PC-9 (cell line): Measurements from ENCODE around the gene SLC9B1. TPM values are rescaled to one million over a fixed set of nuclear protein-coding genes. Genes with fewer than 3 reads are reported as not detected.
"Not testable (repeated sequence)": the region's sequence is repeated elsewhere in the genome, so short reads cannot be mapped to it uniquely, and the experiment has no call there.

Experiments used
- BruUV-seq: library from RNA; stranded (reverse); fragments of 400-500 nt; replicated peaks from 2 replicates; lab custom pipeline; 2021; lab: Mats Ljungman, UMichigan
- CTCF ChIA-PET: fragments of 300-600 bp; sonication (Branson Sonifier 250); formaldehyde crosslinking; loops from one replicate; lab custom pipeline; 2022; ENCODE audit warnings: antibody characterized with exemption; lab: Charles Lee
- POLR2A ChIA-PET: fragments of 300-600 bp; sonication (Branson Sonifier 250); formaldehyde crosslinking; loops from one replicate; lab custom pipeline; 2022; ENCODE audit warnings: antibody characterized with exemption; ENCODE audit not compliant: unreplicated experiment; lab: Charles Lee
- DNase-seq, 2 experiments: peaks; one replicate each; pipeline versions ENCODE4 v3.0.0 to v3.0.0-alpha.2; 2015 to 2022; ENCODE audit warnings: mixed read lengths in 1 of 2
- H2AFZ ChIP-seq: fragments of 200-600 bp; sonication (generic); 2 replicates; pipeline ENCODE4 v1.8.1; 2017; ENCODE audit warnings: antibody characterized with exemption
- H3F3A ChIP-seq: fragments of 200-600 bp; sonication (generic); 2 replicates; pipeline ENCODE4 v1.8.1; 2017; ENCODE audit warnings: antibody characterized with exemption, mild to moderate bottlenecking, low read depth; ENCODE audit not compliant: insufficient read depth
- H3K27ac ChIP-seq: fragments of 200-600 bp; sonication (generic); 2 replicates; pipeline ENCODE4 v1.6.1; 2016; ENCODE audit warnings: mixed run types
- H3K27me3 ChIP-seq: fragments of 200-600 bp; sonication (generic); 2 replicates; pipeline ENCODE4 v1.6.1; 2016; ENCODE audit warnings: low read depth, mixed run types; ENCODE audit not compliant: insufficient read depth
- H3K36me3 ChIP-seq: fragments of 200-600 bp; sonication (generic); 2 replicates; pipeline ENCODE4 v1.6.1; 2016; ENCODE audit warnings: low read depth, mixed run types
- H3K4me1 ChIP-seq: fragments of 200-600 bp; sonication (generic); replicated peaks from 2 replicates; pipeline ENCODE4 v1.6.1; 2016; ENCODE audit warnings: mixed run types; ENCODE audit not compliant: insufficient read depth
- H3K4me2 ChIP-seq: fragments of 200-600 bp; sonication (generic); 2 replicates; pipeline ENCODE4 v1.6.1; 2017; ENCODE audit warnings: mixed run types
- H3K4me3 ChIP-seq: fragments of 200-600 bp; sonication (generic); 2 replicates; pipeline ENCODE4 v1.6.1; 2016; ENCODE audit warnings: mixed run types
- H3K79me2 ChIP-seq: fragments of 200-600 bp; sonication (generic); 2 replicates; pipeline ENCODE4 v1.6.1; 2017; ENCODE audit warnings: low read depth, mixed run types
- H3K9me2 ChIP-seq: fragments of 200-600 bp; sonication (generic); 2 replicates; pipeline ENCODE4 v1.8.1; 2017; ENCODE audit warnings: mild to moderate bottlenecking; ENCODE audit not compliant: insufficient read depth
- H3K9me3 ChIP-seq: fragments of 200-600 bp; sonication (generic); 2 replicates; pipeline ENCODE4 v1.8.1; 2016; ENCODE audit warnings: low read depth; ENCODE audit not compliant: insufficient read depth
- H4K20me1 ChIP-seq: fragments of 200-600 bp; sonication (generic); 2 replicates; pipeline ENCODE4 v1.8.1; 2017; ENCODE audit not compliant: insufficient read depth
- CTCF ChIP-seq: fragments of 200-600 bp; sonication (generic); conservative IDR thresholded peaks from 2 replicates; pipeline ENCODE4 v1.6.1; 2017; ENCODE audit warnings: mixed run types, antibody characterized with exemption, mild to moderate bottlenecking, moderate library complexity
- EZH2 ChIP-seq: fragments of 200-600 bp; sonication (generic); IDR thresholded peaks from 2 replicates; pipeline ENCODE4 v1.8.0; 2017; ENCODE audit warnings: antibody characterized with exemption, low read depth
- intact Hi-C: fragments of 100-400 bp; cut with micrococcal nuclease; formaldehyde crosslinking; loops from one replicate; pipeline ENCODE4 v1.10.0; 2022; ENCODE audit not compliant: unreplicated experiment
- total RNA-seq: library from RNA; stranded (reverse); gene quantifications from 2 replicates; pipeline ENCODE4 v1.2.3, GENCODE V29; 2021

The SLC9B1 gene
- total RNA-seq, 1 experiment from 2014 or later, result not detected

- H3K79me2 ChIP-seq, H4K20me1 ChIP-seq, H3K9me3 ChIP-seq, DNase-seq, intact Hi-C loops, H3K4me2 ChIP-seq, H3F3A ChIP-seq, H3K4me1 ChIP-seq, H3K4me3 ChIP-seq, H3K27me3 ChIP-seq, H3K27ac ChIP-seq, POLR2A ChIA-PET, BruUV-seq, CTCF ChIA-PET, H3K9me2 ChIP-seq, H3K36me3 ChIP-seq, H2AFZ ChIP-seq: not testable (repeated sequence)
These were observed 123.0 kb downstream of the SLC9B1 start for GRCh38 chr4:102896547-102896946.

GRCh38 chr4:102889866-102890265 lies 129.6 kb downstream of the SLC9B1 start:
- H3K27me3 ChIP-seq, intact Hi-C loops, H3K9me2 ChIP-seq, POLR2A ChIA-PET, H4K20me1 ChIP-seq, BruUV-seq, H3F3A ChIP-seq, H3K4me3 ChIP-seq, H3K79me2 ChIP-seq, H3K36me3 ChIP-seq, H3K9me3 ChIP-seq, CTCF ChIA-PET, H2AFZ ChIP-seq: not testable (repeated sequence)
- Histone ChIP-seq H3K4me1 (peaks cover 15% of the 10 kb centered on the region), H3K27ac (peak overlapping the region; percentile 64), H3K4me2 (peak overlapping the region; percentile 38; the same call in 1 of the 2 replicates)
- peak in 1 of 2 experiments; percentile 88 for DNase-seq

GRCh38 chr4:102888570-102888969 lies 130.9 kb downstream of the SLC9B1 start:
- H3K9me2 ChIP-seq, BruUV-seq: not testable (repeated sequence)

GRCh38 chr4:102883278-102883677 lies 136.2 kb downstream of the SLC9B1 start:
- Histone ChIP-seq H3K4me1 (no peaks in the 10 kb centered on the region), H3K4me3 (no peak overlapping the region), H3K27ac (no peak overlapping the region), H3K27me3 (no peaks in the 10 kb centered on the region), H3F3A (no peaks in the 10 kb centered on the region), H2AFZ (no peak overlapping the region), H3K79me2 (no peaks in the 10 kb centered on the region; the same call in 1 of the 2 replicates), H3K9me2 (no peaks in the 10 kb centered on the region), H3K9me3 (no peaks in the 10 kb centered on the region), H4K20me1 (no peaks in the 10 kb centered on the region), H3K36me3 (0 out of 2 replicates have a peak, but pooled peaks cover 3% of the 10 kb centered on the region), H3K4me2 (no peak overlapping the region)
- ChIA-PET CTCF (interaction anchor here (0.6 kb wide), 1 partner anchor 305 kb away, joined by 3 read pairs; no protein-coding TSS in a partner anchor), POLR2A (no interaction called here)
- no peak for TF ChIP-seq EZH2
- TF ChIP-seq CTCF, result no peak
- no peak for DNase-seq
- BruUV-seq, result no TSS peak
- intact Hi-C loops, result no loop called here

More at GRCh38 chr4:102888570-102888969, 130.9 kb downstream of the SLC9B1 start:
- H4K20me1 ChIP-seq, intact Hi-C loops, H3K27ac ChIP-seq, H3K4me3 ChIP-seq, H2AFZ ChIP-seq, H3K4me2 ChIP-seq, H3K27me3 ChIP-seq, H3K79me2 ChIP-seq, H3F3A ChIP-seq, H3K9me3 ChIP-seq, DNase-seq, POLR2A ChIA-PET, CTCF ChIA-PET, H3K36me3 ChIP-seq: not testable (repeated sequence)
- peaks cover 15% of the 10 kb centered on the region for H3K4me1 ChIP-seq
